CD4-positive, alpha-beta T cell (primary cell): ENCODE measurements around the gene C19orf53. TPM values are rescaled to one million over a fixed set of nuclear protein-coding genes. Genes with fewer than 3 reads are reported as not detected.

ENCODE experiments used
- ATAC-seq: fragments of 200-7000 bp; cut with Tn5 transposase; one replicate; pipeline ENCODE4 v1.10.0; 2022; ENCODE audit warnings: mild to moderate bottlenecking; ENCODE audit not compliant: poor library complexity
- CTCF ChIA-PET: fragments of 350-600 bp; sonication (Branson Sonifier 250); formaldehyde crosslinking; loops from one replicate; lab custom pipeline; 2021; ENCODE audit warnings: antibody characterized with exemption, inconsistent platforms; lab: Charles Lee
- POLR2A ChIA-PET: fragments of 350-600 bp; sonication (Branson Sonifier 250); formaldehyde crosslinking; loops from one replicate; lab custom pipeline; 2021; ENCODE audit warnings: antibody characterized with exemption, inconsistent platforms; lab: Charles Lee
- DNase-seq, 14 experiments: peaks; one replicate each; pipeline ENCODE4 v3.0.0-alpha.2; 2013 to 2020; ENCODE audit warnings: mixed read lengths in 2 of 14
- H3K27ac ChIP-seq, 2 donors: one replicate each; pipeline versions ENCODE4 v1.5.1 to v1.7.0; 2013; ENCODE audit warnings: low read length in 2 of 2, low read depth in 1 of 2, mild to moderate bottlenecking in 1 of 2
- H3K27me3 ChIP-seq, 2 experiments: 1 replicate in 1 of 2; 2 replicates in 1 of 2; pipeline versions ENCODE4 v1.6.1 to v1.7.0; 2013; ENCODE audit warnings: low read length in 2 of 2, control low read depth in 1 of 2, mild to moderate bottlenecking in 1 of 2, moderate library complexity in 1 of 2; ENCODE audit not compliant: insufficient read depth in 2 of 2, control insufficient read depth in 1 of 2
- H3K36me3 ChIP-seq: one replicate; pipeline ENCODE4 v1.6.1; 2013; ENCODE audit warnings: low read length, control low read depth; ENCODE audit not compliant: insufficient read depth
- H3K4me1 ChIP-seq: one replicate; pipeline ENCODE4 v1.6.1; 2013; ENCODE audit warnings: low read length, control low read depth; ENCODE audit not compliant: insufficient read depth
- H3K4me3 ChIP-seq: one replicate; pipeline ENCODE4 v1.5.1; 2013; ENCODE audit warnings: mild to moderate bottlenecking, low read length, moderate library complexity
- H3K9me3 ChIP-seq, 2 experiments: 1 replicate in 1 of 2; 2 replicates in 1 of 2; pipeline versions ENCODE4 v1.6.1 to v1.7.0; 2013; ENCODE audit warnings: low read length in 2 of 2, mild to moderate bottlenecking in 2 of 2, control low read depth in 1 of 2, moderate library complexity in 1 of 2; ENCODE audit not compliant: control insufficient read depth in 1 of 2, insufficient read depth in 1 of 2
- H3K27ac Mint-ChIP-seq: one replicate; pipeline ENCODE4 v1.8.0; 2020; ENCODE audit warnings: mixed read lengths
- H3K27me3 Mint-ChIP-seq: one replicate; pipeline ENCODE4 v1.8.0; 2021; ENCODE audit warnings: mixed read lengths
- H3K36me3 Mint-ChIP-seq: one replicate; pipeline ENCODE4 v1.8.0; 2021; ENCODE audit warnings: low read depth, mixed read lengths
- H3K4me1 Mint-ChIP-seq: one replicate; pipeline ENCODE4 v1.8.0; 2021; ENCODE audit warnings: low read depth, mixed read lengths
- H3K4me3 Mint-ChIP-seq: one replicate; pipeline ENCODE4 v1.8.0; 2020; ENCODE audit warnings: mild to moderate bottlenecking, mixed read lengths
- H3K9me3 Mint-ChIP-seq: one replicate; pipeline ENCODE4 v1.8.0; 2020; ENCODE audit warnings: mixed read lengths
- intact Hi-C, 2 experiments: fragments of 100-400 bp; cut with DNase I in 1 of 2; cut with micrococcal nuclease in 1 of 2; formaldehyde crosslinking; loops; one replicate each; pipeline versions ENCODE4 v1.15.1 to v1.9.0; 2023 to 2025; cut with DNase I, micrococcal nuclease
- total RNA-seq, 174 experiments: library from RNA in 2 of 174; stranded (reverse) in 2 of 174; gene quantifications; one replicate each; pipeline ENCODE4 v1.2.3 and lab custom pipeline; 2021 to 2026
- TF ChIP-seq, protein P1 (sequence below): fragments of 200-600 bp; IDR thresholded peaks from one replicate; pipeline ENCODE4 v1.8.0; 2022; ENCODE audit warnings: antibody characterized with exemption, mild to moderate bottlenecking

The C19orf53 gene
- total RNA-seq, 2 experiments from 2014 or later = 119 TPM

DNA sequence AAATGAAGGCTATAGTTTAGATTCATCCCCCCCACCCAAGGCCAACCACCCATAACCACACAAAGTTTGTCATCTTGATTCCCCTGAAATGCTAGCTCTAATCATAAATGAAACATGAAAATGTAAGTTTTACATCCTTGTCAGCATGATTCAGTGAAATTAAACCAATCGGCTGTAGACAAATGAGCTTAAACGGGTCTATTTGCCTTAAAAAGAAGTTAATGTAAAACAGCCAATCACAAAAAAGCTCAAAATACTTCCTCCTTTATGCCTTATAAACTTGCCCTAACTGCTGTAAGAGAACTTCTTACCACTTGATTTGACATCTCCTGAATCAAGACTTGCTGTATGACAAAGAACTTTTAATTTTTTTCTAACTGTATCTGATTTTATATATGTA is 44.4 kb upstream of the C19orf53 start:
- ChIA-PET POLR2A (no interaction called here), CTCF (interaction anchor here (1.3 kb wide), 1 partner anchor 132 kb away, joined by 3 read pairs; no protein-coding TSS in a partner anchor)
- Mint-ChIP-seq H3K27ac (no peak overlapping the region), H3K36me3 (no peaks in the 10 kb centered on the region), H3K4me3 (no peak overlapping the region), H3K27me3 (peaks cover under 1% of the 10 kb centered on the region), H3K9me3 (no peaks in the 10 kb centered on the region), H3K4me1 (peaks cover 14% of the 10 kb centered on the region)
- Histone ChIP-seq H3K9me3 (no peaks in the 10 kb centered on the region), H3K36me3 (no peaks in the 10 kb centered on the region), H3K27me3 (no peaks in the 10 kb centered on the region), H3K4me3 (no peak overlapping the region), H3K27ac (no peak overlapping the region), H3K4me1 (peaks cover 20% of the 10 kb centered on the region)
- intact Hi-C loops = loop anchor here in 1 of 2 experiments (10.0 kb wide), 1 partner anchor 135 kb away; no protein-coding TSS in a partner anchor
- DNase-seq (no peak), ATAC-seq (no peak)
- TF ChIP-seq, protein P1, sequence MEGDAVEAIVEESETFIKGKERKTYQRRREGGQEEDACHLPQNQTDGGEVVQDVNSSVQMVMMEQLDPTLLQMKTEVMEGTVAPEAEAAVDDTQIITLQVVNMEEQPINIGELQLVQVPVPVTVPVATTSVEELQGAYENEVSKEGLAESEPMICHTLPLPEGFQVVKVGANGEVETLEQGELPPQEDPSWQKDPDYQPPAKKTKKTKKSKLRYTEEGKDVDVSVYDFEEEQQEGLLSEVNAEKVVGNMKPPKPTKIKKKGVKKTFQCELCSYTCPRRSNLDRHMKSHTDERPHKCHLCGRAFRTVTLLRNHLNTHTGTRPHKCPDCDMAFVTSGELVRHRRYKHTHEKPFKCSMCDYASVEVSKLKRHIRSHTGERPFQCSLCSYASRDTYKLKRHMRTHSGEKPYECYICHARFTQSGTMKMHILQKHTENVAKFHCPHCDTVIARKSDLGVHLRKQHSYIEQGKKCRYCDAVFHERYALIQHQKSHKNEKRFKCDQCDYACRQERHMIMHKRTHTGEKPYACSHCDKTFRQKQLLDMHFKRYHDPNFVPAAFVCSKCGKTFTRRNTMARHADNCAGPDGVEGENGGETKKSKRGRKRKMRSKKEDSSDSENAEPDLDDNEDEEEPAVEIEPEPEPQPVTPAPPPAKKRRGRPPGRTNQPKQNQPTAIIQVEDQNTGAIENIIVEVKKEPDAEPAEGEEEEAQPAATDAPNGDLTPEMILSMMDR = no peak

DNA sequence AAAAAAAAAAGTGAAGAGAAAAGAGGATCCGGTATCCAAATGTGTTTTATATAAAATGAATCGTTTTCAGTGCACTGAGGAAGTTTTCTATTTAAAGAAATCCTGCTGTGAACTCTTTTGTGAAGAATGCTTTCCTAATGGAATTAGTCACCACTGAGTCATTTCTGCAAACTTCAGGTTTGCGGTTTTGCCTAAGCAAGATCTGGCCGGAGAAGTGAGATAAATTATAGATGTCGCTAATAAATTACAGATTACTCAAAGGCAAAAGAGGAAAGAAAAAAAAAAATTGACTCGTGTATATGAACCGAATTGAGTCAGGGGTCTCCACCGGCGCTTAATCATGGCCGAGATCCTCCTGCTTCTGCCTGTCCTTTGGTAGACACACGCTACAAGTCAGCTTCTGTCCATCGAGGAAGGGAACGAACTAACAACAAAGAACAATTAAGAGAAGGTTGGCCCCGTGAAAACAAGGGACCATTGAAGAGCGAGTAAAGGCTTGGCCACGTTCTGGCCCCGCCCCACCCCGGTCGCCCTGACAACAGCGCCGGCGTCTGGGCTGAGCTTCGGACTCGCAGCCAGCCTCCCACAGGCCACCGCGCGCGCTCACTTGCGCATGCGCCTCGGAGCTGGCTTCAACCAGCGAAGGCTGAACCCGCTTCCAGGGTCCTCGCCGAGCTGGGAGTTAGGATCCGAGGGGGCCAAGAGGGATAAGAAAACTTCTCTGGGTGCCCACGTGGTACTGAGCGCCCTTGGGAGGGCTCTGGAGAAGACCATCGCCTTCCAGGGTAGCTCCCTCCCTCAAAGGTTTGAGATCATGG is 42.9 kb upstream of the C19orf53 start:
- intact Hi-C loops = loop anchor here in 1 of 2 experiments (1.0 kb wide), 2 partner anchors 16 to 43 kb away; partner anchors contain the start of gene C19orf53
- TF ChIP-seq, protein P1 = no peak
- Histone ChIP-seq H3K4me3 (peak overlapping the region; percentile 67), H3K36me3 (no peaks in the 10 kb centered on the region), H3K27ac (peak overlapping the region; percentile 26 to 41), H3K27me3 (no peaks in the 10 kb centered on the region), H3K9me3 (no peaks in the 10 kb centered on the region), H3K4me1 (peaks cover 20% of the 10 kb centered on the region)
- Mint-ChIP-seq H3K4me1 (peaks cover 14% of the 10 kb centered on the region), H3K27ac (peak overlapping the region; percentile 51), H3K36me3 (no peaks in the 10 kb centered on the region), H3K27me3 (no peaks in the 10 kb centered on the region), H3K9me3 (no peaks in the 10 kb centered on the region), H3K4me3 (peak overlapping the region; percentile 89)
- ChIA-PET POLR2A (interaction anchor here (0.9 to 1.8 kb wide), 4 partner anchors 16 to 43 kb away, joined by 3 to 26 read pairs (median 4); partner anchors contain the start of gene MRI1), CTCF (interaction anchor here (1.0 to 1.3 kb wide), 2 partner anchors 131 to 454 kb away, joined by 3 read pairs; no protein-coding TSS in a partner anchor)
- DNase-seq (peak; percentile 87 to 96 (median 94)), ATAC-seq (peak; percentile 100)

DNA sequence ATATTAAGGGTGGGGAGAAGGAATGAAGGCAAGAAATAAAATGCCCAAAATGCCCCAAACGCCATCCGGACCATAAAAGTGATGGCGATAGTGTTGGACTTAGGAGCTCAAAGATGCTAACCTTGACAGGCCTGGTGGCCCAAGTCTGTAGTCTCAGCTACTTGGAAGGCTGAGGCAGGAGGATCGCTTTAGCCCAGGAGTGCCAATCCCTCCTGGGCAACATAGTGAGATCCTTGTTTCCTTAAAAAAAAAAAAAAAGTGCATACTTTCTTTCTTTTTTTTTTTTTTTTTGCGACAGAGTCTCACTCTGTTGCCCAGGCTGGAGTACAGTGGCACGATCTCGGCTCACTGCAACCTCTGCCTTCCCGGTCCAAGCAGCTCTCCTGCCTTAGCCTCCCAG is 41.9 kb upstream of the C19orf53 start:
- POLR2A ChIA-PET = interaction anchor here (1.2 to 1.8 kb wide), 2 partner anchors 15 to 42 kb away, joined by 4 to 26 read pairs; a partner anchor contains a TSS
- CTCF ChIA-PET = interaction anchor here (1.0 kb wide), 1 partner anchor 455 kb away, joined by 3 read pairs; no protein-coding TSS in a partner anchor
- intact Hi-C loops = no loop called here
- H3K27ac ChIP-seq = no peak overlapping the region
- no peak overlapping the region for H3K27ac Mint-ChIP-seq
- TF ChIP-seq, protein P1 = no peak
- H3K4me3 ChIP-seq = no peak overlapping the region
- peaks cover 20% of the 10 kb centered on the region for H3K4me1 ChIP-seq
- no peaks in the 10 kb centered on the region for H3K27me3 Mint-ChIP-seq
- no peak overlapping the region for H3K4me3 Mint-ChIP-seq
- H3K27me3 ChIP-seq = no peaks in the 10 kb centered on the region
- DNase-seq (peak in 1 of 14 experiments; percentile 8), ATAC-seq (no peak)
- peaks cover 14% of the 10 kb centered on the region for H3K4me1 Mint-ChIP-seq
- no peaks in the 10 kb centered on the region for H3K9me3 ChIP-seq
- no peaks in the 10 kb centered on the region for H3K36me3 Mint-ChIP-seq
- no peaks in the 10 kb centered on the region for H3K36me3 ChIP-seq
- no peaks in the 10 kb centered on the region for H3K9me3 Mint-ChIP-seq
